Epidermal melanocyte (primary cell): ENCODE data around the gene VRK3.
A peak's percentile ranks its signal among the peaks of the same experiment; 100 is the strongest.
"Not testable (repeated sequence)": the region's sequence is repeated elsewhere in the genome, so short reads cannot be mapped to it uniquely, and the experiment has no call there.

Experiments used
- DNase-seq: peaks from one replicate; pipeline ENCODE4 v3.0.0; 2011; ENCODE audit warnings: low spot score; ENCODE audit not compliant: insufficient read length

VRK3 gene

GRCh38 chr19:50025022-50025793 lies at the start of gene VRK3:
VRK3 (minus strand) TSS chr19:50025372; CDS start chr19:50016162, 9,210 bp downstream.
- peak; percentile 93 for DNase-seq

- not testable (repeated sequence) for DNase-seq
Observed at GRCh38 chr19:50068382-50068781, 43.2 kb upstream of the VRK3 start.

- no peak for DNase-seq
Observed at GRCh38 chr19:50067575-50067974, 42.4 kb upstream of the VRK3 start.

GRCh38 chr19:50065938-50066337 lies 40.8 kb upstream of the VRK3 start:
- no peak for DNase-seq

- DNase-seq, result no peak
Observed at GRCh38 chr19:50061650-50062049, 36.5 kb upstream of the VRK3 start.

GRCh38 chr19:50060107-50060506 lies 34.9 kb upstream of the VRK3 start:
- DNase-seq, result no peak

- no peak for DNase-seq
Observed at GRCh38 chr19:50059045-50059444, 33.9 kb upstream of the VRK3 start.

- no peak for DNase-seq
Observed at GRCh38 chr19:50058425-50058824, 33.3 kb upstream of the VRK3 start.

GRCh38 chr19:50053119-50053518 lies 27.9 kb upstream of the VRK3 start:
- no peak for DNase-seq

- DNase-seq, result no peak
Observed at GRCh38 chr19:50051964-50052363, 26.8 kb upstream of the VRK3 start.

- not testable (repeated sequence) for DNase-seq
Observed at GRCh38 chr19:50051228-50051895, 26.2 kb upstream of the VRK3 start.

GRCh38 chr19:50050406-50051227 lies 25.4 kb upstream of the VRK3 start:
- DNase-seq, result peak; percentile 59

GRCh38 chr19:50047671-50048070 lies 22.5 kb upstream of the VRK3 start:
- no peak for DNase-seq

GRCh38 chr19:50046649-50047503 lies 21.7 kb upstream of the VRK3 start:
- no peak for DNase-seq

GRCh38 chr19:50044922-50045321 lies 19.8 kb upstream of the VRK3 start:
- no peak for DNase-seq

- no peak for DNase-seq
Observed at GRCh38 chr19:50043967-50044366, 18.8 kb upstream of the VRK3 start.

- DNase-seq, result no peak
Observed at GRCh38 chr19:50042363-50043024, 17.3 kb upstream of the VRK3 start.

GRCh38 chr19:50040967-50041366 lies 15.8 kb upstream of the VRK3 start:
- DNase-seq, result no peak

GRCh38 chr19:50039968-50040367 lies 14.8 kb upstream of the VRK3 start:
- DNase-seq, result no peak

GRCh38 chr19:50036908-50037307 lies 11.7 kb upstream of the VRK3 start:
- DNase-seq, result no peak

- DNase-seq, result no peak
Observed at GRCh38 chr19:50030937-50031336, 5.8 kb upstream of the VRK3 start.
